ENCODE results near the gene GUCY1B1. TPM values are rescaled to one million over a fixed set of nuclear protein-coding genes. Genes with fewer than 3 reads are reported as not detected.

The GUCY1B1 gene
- total RNA-seq, 1 experiment from 2014 or later: 0.50 TPM

GRCh38 chr4:155789391-155789790 lies 30.6 kb downstream of the GUCY1B1 start:
- Histone ChIP-seq H2AK5ac (ENCODE audit: insufficient read length, low read length) (no peak overlapping the region), H2BK12ac (ENCODE audit: insufficient read length, low read depth, low read length) (no peak overlapping the region), H3K23me2 (ENCODE audit: insufficient read length, low read depth, low read length, poor library complexity, severe bottlenecking) (no peaks in the 10 kb centered on the region), H3K4me1 (ENCODE audit: insufficient read depth, low read length) (no peaks in the 10 kb centered on the region), H3K14ac (ENCODE audit: insufficient read depth, low read length) (no peak overlapping the region), H3K27me3 (ENCODE audit: insufficient read depth, low read length) (no peaks in the 10 kb centered on the region), H3K79me1 (ENCODE audit: insufficient read depth, low read depth, low read length, poor library complexity, severe bottlenecking) (no peaks in the 10 kb centered on the region), H2BK20ac (ENCODE audit: low read depth, low read length, poor library complexity, severe bottlenecking) (no peak overlapping the region), H3T11ph (ENCODE audit: low read length) (no peak overlapping the region), H3K9ac (ENCODE audit: extremely low read depth, insufficient read length, low read length) (no peak overlapping the region), H2BK120ac (ENCODE audit: low read depth, low read length, poor library complexity, severe bottlenecking) (no peak overlapping the region), H4K5ac (ENCODE audit: insufficient read length, low read depth, low read length) (no peak overlapping the region), H2BK5ac (ENCODE audit: insufficient read length, low read length) (no peak overlapping the region), H3K4ac (ENCODE audit: low read depth, low read length) (no peak overlapping the region), H3K27ac (ENCODE audit: insufficient read length, low read depth, low read length) (no peak overlapping the region), H3K9me3 (ENCODE audit: control insufficient read depth, low read depth, low read length) (no peaks in the 10 kb centered on the region), H3K23ac (ENCODE audit: insufficient read length, low read depth, low read length) (no peak overlapping the region), H4K20me1 (ENCODE audit: control insufficient read depth, insufficient read depth, insufficient read length) (no peaks in the 10 kb centered on the region), H2BK15ac (ENCODE audit: low read depth, low read length) (no peak overlapping the region), H3K79me2 (ENCODE audit: insufficient read depth, low read length) (no peaks in the 10 kb centered on the region; the same call in 1 of the 2 replicates), H3K4me2 (ENCODE audit: insufficient read depth, insufficient read length, low read length) (no peak overlapping the region), H4K8ac (replicated peaks; ENCODE audit: insufficient read length, low read depth, low read length) (no peak overlapping the region), H2AFZ (ENCODE audit: low read length) (no peak overlapping the region), H3K56ac (ENCODE audit: insufficient read length, low read depth, low read length) (no peak overlapping the region), H4K91ac (ENCODE audit: insufficient read length, low read depth, low read length) (no peak overlapping the region), H3K18ac (ENCODE audit: insufficient read length, low read depth, low read length) (no peak overlapping the region)
- no peaks in the 10 kb centered on the region for H3K9me3 Mint-ChIP-seq
- no peaks in the 10 kb centered on the region for H3K4me1 Mint-ChIP-seq
- no peaks in the 10 kb centered on the region for H3K36me3 Mint-ChIP-seq (ENCODE audit: insufficient read depth in 1 of 3, low read depth in 3 of 3)
- DNase-seq: no peak
- no peaks in the 10 kb centered on the region; the same call in 1 of the 2 replicates for H3K27me3 Mint-ChIP-seq (ENCODE audit: low read depth)
- no CpG with 5 or more reads among the region's 6 CpGs for WGBS (ENCODE audit: extremely low coverage, insufficient read length, low lambda C conversion rate)
- H3K4me3 Mint-ChIP-seq: no peak overlapping the region
- TF ChIP-seq CTCF (conservative IDR thresholded peaks at IDR 0.05): no peak
- H3K27ac Mint-ChIP-seq: no peak overlapping the region

Data from H9 (cell line).